Measurements from ENCODE around the gene LRRC46.

DNA sequence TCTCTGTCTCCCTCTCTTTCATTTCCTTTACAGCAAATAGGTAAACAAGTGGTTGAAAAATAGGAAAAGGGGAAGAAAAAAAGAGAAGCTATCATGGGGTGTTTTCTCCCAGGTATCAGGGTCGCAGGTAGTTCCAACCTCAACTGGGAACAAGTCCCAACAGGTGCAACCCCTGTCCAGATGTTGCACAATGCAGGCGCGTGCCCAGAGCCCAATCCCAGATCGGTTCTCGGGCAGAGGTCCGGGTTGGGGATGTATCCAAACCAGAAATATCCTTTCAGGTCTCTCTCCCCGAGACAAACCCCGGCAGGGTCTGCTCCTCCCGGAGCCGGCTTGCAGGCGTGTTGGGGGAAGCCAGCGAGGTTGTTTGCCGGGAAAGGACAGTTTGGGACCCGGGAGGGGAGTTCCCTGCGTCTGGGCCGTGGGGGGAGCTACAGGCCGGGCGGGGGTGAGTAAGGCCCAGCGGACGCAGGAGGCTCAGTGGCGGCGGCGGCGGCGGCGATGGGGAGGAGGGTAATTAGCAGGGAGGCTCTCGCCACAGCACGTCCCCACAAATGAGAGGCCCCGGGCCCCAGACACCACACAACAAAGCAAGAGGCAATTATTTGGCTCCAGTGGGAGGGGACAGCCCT is 40.7 kb downstream of the LRRC46 start:
- TF ChIP-seq ZBTB7A (CRISPR knock-in tag; IDR thresholded peaks at IDR 0.05) (no peak), MYC (CRISPR knock-in tag; IDR thresholded peaks at IDR 0.05; ENCODE audit: borderline replicate concordance) (no peak), JUN (CRISPR knock-in tag; IDR thresholded peaks at IDR 0.05) (no peak), ZNF749 (CRISPR knock-in tag; IDR thresholded peaks at IDR 0.05; ENCODE audit: borderline replicate concordance) (no peak), CREB1 (IDR thresholded peaks at IDR 0.05) (no peak), CREB1 (CRISPR knock-in tag; IDR thresholded peaks at IDR 0.05) (no peak), STAG1 (CRISPR knock-in tag; IDR thresholded peaks at IDR 0.05) (no peak), SUZ12 (IDR thresholded peaks at IDR 0.05; ENCODE audit: low read depth, low read length) (no peak), ZNF232 (CRISPR knock-in tag; IDR thresholded peaks at IDR 0.05; ENCODE audit: borderline replicate concordance) (no peak), ZMYM4 (CRISPR knock-in tag; IDR thresholded peaks at IDR 0.05) (no peak), EP300 (IDR thresholded peaks at IDR 0.05; ENCODE audit: low read depth in 2 of 2, low read length in 2 of 2) (no peak), EP300 (CRISPR knock-in tag; IDR thresholded peaks at IDR 0.05; ENCODE audit: borderline replicate concordance) (no peak), TAF1 (CRISPR knock-in tag; IDR thresholded peaks at IDR 0.05) (no peak)
- TF ChIP-seq, protein P1, sequence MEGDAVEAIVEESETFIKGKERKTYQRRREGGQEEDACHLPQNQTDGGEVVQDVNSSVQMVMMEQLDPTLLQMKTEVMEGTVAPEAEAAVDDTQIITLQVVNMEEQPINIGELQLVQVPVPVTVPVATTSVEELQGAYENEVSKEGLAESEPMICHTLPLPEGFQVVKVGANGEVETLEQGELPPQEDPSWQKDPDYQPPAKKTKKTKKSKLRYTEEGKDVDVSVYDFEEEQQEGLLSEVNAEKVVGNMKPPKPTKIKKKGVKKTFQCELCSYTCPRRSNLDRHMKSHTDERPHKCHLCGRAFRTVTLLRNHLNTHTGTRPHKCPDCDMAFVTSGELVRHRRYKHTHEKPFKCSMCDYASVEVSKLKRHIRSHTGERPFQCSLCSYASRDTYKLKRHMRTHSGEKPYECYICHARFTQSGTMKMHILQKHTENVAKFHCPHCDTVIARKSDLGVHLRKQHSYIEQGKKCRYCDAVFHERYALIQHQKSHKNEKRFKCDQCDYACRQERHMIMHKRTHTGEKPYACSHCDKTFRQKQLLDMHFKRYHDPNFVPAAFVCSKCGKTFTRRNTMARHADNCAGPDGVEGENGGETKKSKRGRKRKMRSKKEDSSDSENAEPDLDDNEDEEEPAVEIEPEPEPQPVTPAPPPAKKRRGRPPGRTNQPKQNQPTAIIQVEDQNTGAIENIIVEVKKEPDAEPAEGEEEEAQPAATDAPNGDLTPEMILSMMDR (CRISPR knock-in tag; IDR thresholded peaks at IDR 0.05), result no peak
- TF ChIP-seq, protein P2, sequence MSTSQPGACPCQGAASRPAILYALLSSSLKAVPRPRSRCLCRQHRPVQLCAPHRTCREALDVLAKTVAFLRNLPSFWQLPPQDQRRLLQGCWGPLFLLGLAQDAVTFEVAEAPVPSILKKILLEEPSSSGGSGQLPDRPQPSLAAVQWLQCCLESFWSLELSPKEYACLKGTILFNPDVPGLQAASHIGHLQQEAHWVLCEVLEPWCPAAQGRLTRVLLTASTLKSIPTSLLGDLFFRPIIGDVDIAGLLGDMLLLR (CRISPR knock-in tag; IDR thresholded peaks at IDR 0.05), result no peak

All from HepG2 (cell line).